Prostate gland (tissue), 2 donors: ENCODE results near the gene CT83. TPM values are rescaled to one million over a fixed set of nuclear protein-coding genes. Genes with fewer than 3 reads are reported as not detected.
A peak's percentile ranks its signal among the peaks of the same experiment; 100 is the strongest.

ENCODE experiments used
- DNase-seq: peaks from one replicate; pipeline ENCODE4 v3.0.0-alpha.2; 2019; ENCODE audit warnings: low spot score
- H3K27ac ChIP-seq, 2 donors: fragments of 200-600 bp; sonication (generic); 2 replicates each; pipeline ENCODE4 v1.5.1; 2017 to 2019
- H3K27me3 ChIP-seq: fragments of 200-600 bp; sonication (generic); replicated peaks from 2 replicates; pipeline ENCODE4 v1.5.1; 2019; ENCODE audit not compliant: insufficient read depth
- H3K36me3 ChIP-seq, 2 donors: fragments of 200-600 bp; sonication (generic); 1 replicate in 1 of 2; 2 replicates in 1 of 2; pipeline versions ENCODE4 v1.5.1 to v1.8.1; 2017 to 2019
- H3K4me1 ChIP-seq: fragments of 200-600 bp; sonication (generic); replicated peaks from 2 replicates; pipeline ENCODE4 v1.5.1; 2019
- H3K4me3 ChIP-seq, 2 donors: fragments of 200-600 bp; sonication (generic); 2 replicates each; pipeline ENCODE4 v1.5.1; 2017 to 2019
- H3K9me3 ChIP-seq: fragments of 200-600 bp; sonication (generic); 2 replicates; pipeline ENCODE4 v1.5.1; 2017
- CTCF ChIP-seq, 4 experiments: fragments of 200-600 bp in 2 of 4; fragments of 450-650 bp in 2 of 4; sonication (generic) in 2 of 4; IDR thresholded peaks; 1 replicate in 3 of 4; 2 replicates in 1 of 4; pipeline ENCODE4 v1.5.1; 2016 to 2019; ENCODE audit warnings: antibody characterized with exemption in 4 of 4, mild to moderate bottlenecking in 2 of 4, moderate library complexity in 2 of 4
- POLR2A ChIP-seq: fragments of 450-650 bp; IDR thresholded peaks from one replicate; pipeline ENCODE4 v1.6.1; 2016; ENCODE audit warnings: antibody characterized with exemption, mild to moderate bottlenecking
- POLR2AphosphoS5 ChIP-seq: sonication (generic); formaldehyde crosslinking; IDR thresholded peaks from one replicate; pipeline ENCODE4 v1.6.1; 2017; ENCODE audit warnings: antibody characterized with exemption
- WGBS: methylation state at CpG from one replicate; pipeline ENCODE4 v1.1.5; 2018; 5-methylcytosine and 5-hydroxymethylcytosine counted together
- intact Hi-C: fragments of 100-400 bp; cut with DNase I; formaldehyde crosslinking; loops from one replicate; pipeline ENCODE4 v1.14.2; 2022
- total RNA-seq, 2 donors: library from RNA; depleted of rRNA; stranded (reverse); fragments of >200 nt; gene quantifications; one replicate each; pipeline ENCODE4 v1.1.0, GENCODE V29; 2016

CT83 gene
- total RNA-seq, 2 donors from 2014 or later = 5.6 TPM; not detected in 1

- no peak for DNase-seq
- 35% methylated on average over 2 of the region's 2 CpGs for WGBS
- H3K27me3 ChIP-seq = no peaks in the 10 kb centered on the region
- H3K9me3 ChIP-seq = no peaks in the 10 kb centered on the region
- TF ChIP-seq POLR2A (no peak), POLR2AphosphoS5 (no peak), CTCF (IDR thresholded peaks at IDR 0.05) (no peak)
- intact Hi-C loops = no loop called here
- H3K27ac ChIP-seq = no peak overlapping the region
- H3K36me3 ChIP-seq = no peaks in the 10 kb centered on the region
- no peaks in the 10 kb centered on the region for H3K4me1 ChIP-seq
- no peak overlapping the region for H3K4me3 ChIP-seq
Observed at GRCh38 chrX:116449156-116449555, 13.6 kb downstream of the CT83 start.

GRCh38 chrX:116436358-116436816 lies 26.4 kb downstream of the CT83 start, which contains the start of gene SLC6A14:
TSS of gene SLC6A14 (plus strand) at chrX:116436606. CDS start at chrX:116436710, 104 bp downstream.
- intact Hi-C loops = no loop called here
- no peaks in the 10 kb centered on the region for H3K27me3 ChIP-seq

GRCh38 chrX:116435597-116435996 lies 27.2 kb downstream of the CT83 start:
- DNase-seq = no peak
- no peaks in the 10 kb centered on the region for H3K4me1 ChIP-seq
- H3K9me3 ChIP-seq = no peaks in the 10 kb centered on the region
- no peak overlapping the region for H3K4me3 ChIP-seq
- H3K27ac ChIP-seq = no peak overlapping the region
- TF ChIP-seq POLR2AphosphoS5 (no peak), POLR2A (no peak), CTCF (IDR thresholded peaks at IDR 0.05) (no peak)
- no peaks in the 10 kb centered on the region for H3K27me3 ChIP-seq
- intact Hi-C loops = no loop called here
- H3K36me3 ChIP-seq = no peaks in the 10 kb centered on the region

More at GRCh38 chrX:116436358-116436816, 26.4 kb downstream of the CT83 start, which contains the start of gene SLC6A14:
- TF ChIP-seq POLR2AphosphoS5 = no peak
- TF ChIP-seq CTCF (IDR thresholded peaks at IDR 0.05) = no peak
- TF ChIP-seq POLR2A = no peak
- no peaks in the 10 kb centered on the region for H3K4me1 ChIP-seq
- no peak within 1 kb of the TSS for H3K4me3 ChIP-seq
- H3K36me3 ChIP-seq = no peaks in the 10 kb centered on the region
- DNase-seq = peak; percentile 4
- peak within 1 kb of the TSS in 1 of 2 donors; percentile 27 for H3K27ac ChIP-seq
- no peaks in the 10 kb centered on the region for H3K9me3 ChIP-seq
- WGBS = 47% methylated on average over 9 of the region's 9 CpGs

GRCh38 chrX:116427978-116428377 lies 34.8 kb downstream of the CT83 start:
- WGBS = 55% methylated on average over 3 of the region's 3 CpGs
- H3K36me3 ChIP-seq = no peaks in the 10 kb centered on the region
- TF ChIP-seq POLR2AphosphoS5 (no peak), POLR2A (no peak), CTCF (IDR thresholded peaks at IDR 0.05) (no peak)
- H3K9me3 ChIP-seq = no peaks in the 10 kb centered on the region
- intact Hi-C loops = no loop called here
- no peaks in the 10 kb centered on the region for H3K4me1 ChIP-seq
- no peak overlapping the region for H3K4me3 ChIP-seq
- H3K27ac ChIP-seq = no peak overlapping the region
- no peak for DNase-seq
- no peaks in the 10 kb centered on the region for H3K27me3 ChIP-seq

GRCh38 chrX:116417968-116418367 lies 44.8 kb downstream of the CT83 start:
- Histone ChIP-seq H3K27ac (no peak overlapping the region), H3K27me3 (no peaks in the 10 kb centered on the region), H3K4me3 (no peak overlapping the region), H3K4me1 (no peaks in the 10 kb centered on the region), H3K36me3 (no peaks in the 10 kb centered on the region), H3K9me3 (no peaks in the 10 kb centered on the region)
- intact Hi-C loops = no loop called here
- no peak for DNase-seq
- WGBS = 52% methylated on average over 4 of the region's 4 CpGs
- no peak for TF ChIP-seq POLR2AphosphoS5
- TF ChIP-seq POLR2A = no peak
- TF ChIP-seq CTCF (IDR thresholded peaks at IDR 0.05) = no peak
